GM06990 (cell line): ENCODE measurements around the gene UBE3D.
"Not testable (repeated sequence)": the region's sequence is repeated elsewhere in the genome, so short reads cannot be mapped to it uniquely, and the experiment has no call there.

Source experiments
- DNase-seq: peaks from one replicate; pipeline ENCODE4 v3.0.0-alpha.2; 2011; ENCODE audit not compliant: insufficient read length; ENCODE audit errors: extremely low read depth
- H3K27me3 ChIP-seq: replicated peaks from 2 replicates; pipeline ENCODE4 v1.6.0; 2011; ENCODE audit warnings: low read length; ENCODE audit not compliant: control insufficient read depth, insufficient read depth
- H3K36me3 ChIP-seq: 2 replicates; pipeline ENCODE4 v1.5.1; 2011; ENCODE audit warnings: low read length; ENCODE audit not compliant: control insufficient read depth, insufficient read depth
- H3K4me3 ChIP-seq: replicated peaks from 2 replicates; pipeline ENCODE4 v1.5.1; 2011; ENCODE audit warnings: low read depth, mild to moderate bottlenecking, control low read depth, low read length
- TF ChIP-seq, protein P1 (sequence below): IDR thresholded peaks from 2 replicates; pipeline ENCODE4 v1.5.1; 2011; ENCODE audit warnings: low read length, control low read depth, mild to moderate bottlenecking, inconsistent platforms; ENCODE audit not compliant: insufficient read depth, poor library complexity, severe bottlenecking

UBE3D gene

DNA sequence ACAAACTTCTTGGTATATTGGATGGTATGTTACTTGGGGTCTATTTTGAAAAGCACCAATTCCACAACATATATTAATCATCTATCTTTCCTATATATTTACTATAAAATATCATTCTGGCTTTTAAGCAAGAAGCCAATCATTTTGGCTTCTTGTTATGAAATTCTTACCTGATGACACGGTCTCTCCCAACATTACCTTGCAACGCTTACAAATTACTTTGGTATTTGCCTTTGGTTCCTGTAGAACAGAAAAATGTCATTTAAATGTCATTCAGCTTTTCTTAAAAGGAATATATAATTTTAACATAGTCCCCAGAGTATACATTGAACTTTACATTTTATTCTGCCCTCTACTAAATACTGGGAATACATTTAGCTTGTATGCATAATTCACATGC lies 27.4 kb downstream of the UBE3D start:
- H3K36me3 ChIP-seq = no peaks in the 10 kb centered on the region
- TF ChIP-seq, protein P1, sequence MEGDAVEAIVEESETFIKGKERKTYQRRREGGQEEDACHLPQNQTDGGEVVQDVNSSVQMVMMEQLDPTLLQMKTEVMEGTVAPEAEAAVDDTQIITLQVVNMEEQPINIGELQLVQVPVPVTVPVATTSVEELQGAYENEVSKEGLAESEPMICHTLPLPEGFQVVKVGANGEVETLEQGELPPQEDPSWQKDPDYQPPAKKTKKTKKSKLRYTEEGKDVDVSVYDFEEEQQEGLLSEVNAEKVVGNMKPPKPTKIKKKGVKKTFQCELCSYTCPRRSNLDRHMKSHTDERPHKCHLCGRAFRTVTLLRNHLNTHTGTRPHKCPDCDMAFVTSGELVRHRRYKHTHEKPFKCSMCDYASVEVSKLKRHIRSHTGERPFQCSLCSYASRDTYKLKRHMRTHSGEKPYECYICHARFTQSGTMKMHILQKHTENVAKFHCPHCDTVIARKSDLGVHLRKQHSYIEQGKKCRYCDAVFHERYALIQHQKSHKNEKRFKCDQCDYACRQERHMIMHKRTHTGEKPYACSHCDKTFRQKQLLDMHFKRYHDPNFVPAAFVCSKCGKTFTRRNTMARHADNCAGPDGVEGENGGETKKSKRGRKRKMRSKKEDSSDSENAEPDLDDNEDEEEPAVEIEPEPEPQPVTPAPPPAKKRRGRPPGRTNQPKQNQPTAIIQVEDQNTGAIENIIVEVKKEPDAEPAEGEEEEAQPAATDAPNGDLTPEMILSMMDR = no peak
- DNase-seq = no peak
- no peak overlapping the region for H3K4me3 ChIP-seq
- no peaks in the 10 kb centered on the region for H3K27me3 ChIP-seq

GRCh38 chr6:83031689-83032088 lies 34.0 kb downstream of the UBE3D start:
- no peaks in the 10 kb centered on the region for H3K27me3 ChIP-seq
- H3K36me3 ChIP-seq = no peaks in the 10 kb centered on the region; the same call in 1 of the 2 replicates
- H3K4me3 ChIP-seq = no peak overlapping the region
- DNase-seq = no peak
- TF ChIP-seq, protein P1 = no peak

DNA sequence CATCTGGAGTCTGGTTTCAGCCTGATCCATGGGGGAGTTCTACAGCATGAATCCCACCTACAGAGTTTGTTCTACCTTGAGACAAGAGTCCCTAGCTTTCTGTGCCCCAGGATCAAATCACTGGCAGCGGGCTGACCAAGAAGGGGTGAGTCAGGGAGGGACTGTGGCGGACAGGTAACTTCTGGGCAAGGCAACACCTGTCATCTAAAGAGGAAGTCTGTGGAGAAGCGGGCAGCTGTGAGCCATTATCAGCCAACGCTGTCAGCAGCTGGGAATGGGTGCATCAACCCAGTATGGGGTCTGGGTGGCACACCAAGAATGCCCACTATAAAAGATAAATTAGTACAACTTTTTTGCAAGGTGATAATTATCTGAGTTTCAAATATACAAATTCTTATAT lies 45.9 kb downstream of the UBE3D start:
- no peak for DNase-seq
- Histone ChIP-seq H3K36me3 (no peaks in the 10 kb centered on the region; the same call in 1 of the 2 replicates), H3K27me3 (no peaks in the 10 kb centered on the region), H3K4me3 (no peak overlapping the region)
- TF ChIP-seq, protein P1 = no peak

GRCh38 chr6:83011131-83011530 lies 54.5 kb downstream of the UBE3D start:
- H3K36me3 ChIP-seq, H3K4me3 ChIP-seq, DNase-seq, H3K27me3 ChIP-seq: not testable (repeated sequence)

GRCh38 chr6:83008626-83009025 lies 57.0 kb downstream of the UBE3D start:
- no peak for DNase-seq
- TF ChIP-seq, protein P1 = no peak
- no peaks in the 10 kb centered on the region for H3K27me3 ChIP-seq
- no peaks in the 10 kb centered on the region for H3K36me3 ChIP-seq
- H3K4me3 ChIP-seq = no peak overlapping the region

- Histone ChIP-seq H3K36me3 (no peaks in the 10 kb centered on the region), H3K4me3 (no peak overlapping the region), H3K27me3 (no peaks in the 10 kb centered on the region)
- TF ChIP-seq, protein P1 = no peak
- no peak for DNase-seq
These were observed 59.3 kb downstream of the UBE3D start for GRCh38 chr6:83006270-83006905.
